Central memory CD8-positive, alpha-beta T cell (primary cell): ENCODE results near the gene FCHO2.
A peak's percentile ranks its signal among the peaks of the same experiment; 100 is the strongest.
"Not testable (repeated sequence)": the region's sequence is repeated elsewhere in the genome, so short reads cannot be mapped to it uniquely, and the experiment has no call there.

Experiments
- ATAC-seq: fragments of 150-1000 bp; cut with Tn5 transposase; replicated peaks from 2 replicates; pipeline ENCODE4 v1.10.0; 2022; ENCODE audit warnings: mild to moderate bottlenecking, moderate FRiP score, moderate number of reproducible peaks; ENCODE audit not compliant: poor library complexity, severe bottlenecking; ENCODE audit errors: extremely low read depth
- DNase-seq, 2 donors: peaks; one replicate each; pipeline ENCODE4 v3.0.0; 2021; ENCODE audit warnings: low spot score in 2 of 2
- H3K27ac Mint-ChIP-seq: one replicate; pipeline ENCODE4 v1.8.0; 2022; ENCODE audit warnings: low read depth, mild to moderate bottlenecking, moderate library complexity, mixed read lengths
- H3K27me3 Mint-ChIP-seq: one replicate; pipeline ENCODE4 v1.8.0; 2022; ENCODE audit warnings: mixed read lengths
- H3K36me3 Mint-ChIP-seq: one replicate; pipeline ENCODE4 v1.8.0; 2022; ENCODE audit warnings: mild to moderate bottlenecking, moderate library complexity, mixed read lengths; ENCODE audit not compliant: insufficient read depth
- H3K4me1 Mint-ChIP-seq: one replicate; pipeline ENCODE4 v1.8.0; 2022; ENCODE audit warnings: mixed read lengths
- H3K4me3 Mint-ChIP-seq: one replicate; pipeline ENCODE4 v1.8.0; 2022; ENCODE audit warnings: mild to moderate bottlenecking, moderate library complexity, mixed read lengths
- H3K9me3 Mint-ChIP-seq: one replicate; pipeline ENCODE4 v1.8.0; 2022; ENCODE audit warnings: mixed read lengths

Gene FCHO2, protein sequence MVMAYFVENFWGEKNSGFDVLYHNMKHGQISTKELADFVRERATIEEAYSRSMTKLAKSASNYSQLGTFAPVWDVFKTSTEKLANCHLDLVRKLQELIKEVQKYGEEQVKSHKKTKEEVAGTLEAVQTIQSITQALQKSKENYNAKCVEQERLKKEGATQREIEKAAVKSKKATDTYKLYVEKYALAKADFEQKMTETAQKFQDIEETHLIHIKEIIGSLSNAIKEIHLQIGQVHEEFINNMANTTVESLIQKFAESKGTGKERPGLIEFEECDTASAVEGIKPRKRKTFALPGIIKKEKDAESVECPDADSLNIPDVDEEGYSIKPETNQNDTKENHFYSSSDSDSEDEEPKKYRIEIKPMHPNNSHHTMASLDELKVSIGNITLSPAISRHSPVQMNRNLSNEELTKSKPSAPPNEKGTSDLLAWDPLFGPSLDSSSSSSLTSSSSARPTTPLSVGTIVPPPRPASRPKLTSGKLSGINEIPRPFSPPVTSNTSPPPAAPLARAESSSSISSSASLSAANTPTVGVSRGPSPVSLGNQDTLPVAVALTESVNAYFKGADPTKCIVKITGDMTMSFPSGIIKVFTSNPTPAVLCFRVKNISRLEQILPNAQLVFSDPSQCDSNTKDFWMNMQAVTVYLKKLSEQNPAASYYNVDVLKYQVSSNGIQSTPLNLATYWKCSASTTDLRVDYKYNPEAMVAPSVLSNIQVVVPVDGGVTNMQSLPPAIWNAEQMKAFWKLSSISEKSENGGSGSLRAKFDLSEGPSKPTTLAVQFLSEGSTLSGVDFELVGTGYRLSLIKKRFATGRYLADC

DNA sequence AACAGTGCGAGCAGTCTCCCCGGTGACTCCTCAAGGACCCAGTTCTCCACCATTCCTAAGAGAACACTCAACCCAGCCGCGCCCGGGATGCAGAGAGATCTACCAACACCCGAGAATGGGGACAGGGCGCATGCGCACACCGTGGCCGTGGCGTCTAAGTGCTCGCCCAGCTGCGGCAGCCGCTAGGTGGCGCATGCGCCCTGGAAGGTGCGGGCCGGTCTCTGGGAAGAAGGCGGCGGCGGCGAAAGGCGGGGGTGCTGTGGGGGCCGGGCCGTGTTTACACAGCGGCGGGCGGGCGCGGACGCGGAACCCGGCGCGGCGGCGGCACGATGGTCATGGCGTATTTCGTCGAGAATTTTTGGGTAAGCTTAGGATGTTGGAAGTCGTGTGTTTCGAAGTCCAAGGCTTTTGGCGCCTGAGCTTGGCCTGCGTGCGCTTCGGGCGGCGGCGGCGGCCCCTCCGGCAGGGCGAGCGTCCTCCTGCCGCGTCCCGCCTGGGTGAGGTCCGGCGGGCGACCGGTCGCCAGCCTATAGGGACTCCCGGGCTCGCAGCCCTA, at the start of gene FCHO2:
TSS of gene FCHO2 (plus strand) at position 274 of the 556 bp plus-strand sequence. CDS start at position 330, 56 bp downstream.
- H3K4me3 Mint-ChIP-seq, result peak within 1 kb of the TSS; percentile 92
- no peaks in the 10 kb centered on the region for H3K9me3 Mint-ChIP-seq
- ATAC-seq, result peak; percentile 90
- DNase-seq, result peak; percentile 84 to 95
- peak within 1 kb of the TSS; percentile 90 for H3K27ac Mint-ChIP-seq
- peaks cover 58% of the 10 kb centered on the region for H3K27me3 Mint-ChIP-seq
- peaks cover 17% of the 10 kb centered on the region for H3K36me3 Mint-ChIP-seq
- peaks cover 21% of the 10 kb centered on the region for H3K4me1 Mint-ChIP-seq

DNA sequence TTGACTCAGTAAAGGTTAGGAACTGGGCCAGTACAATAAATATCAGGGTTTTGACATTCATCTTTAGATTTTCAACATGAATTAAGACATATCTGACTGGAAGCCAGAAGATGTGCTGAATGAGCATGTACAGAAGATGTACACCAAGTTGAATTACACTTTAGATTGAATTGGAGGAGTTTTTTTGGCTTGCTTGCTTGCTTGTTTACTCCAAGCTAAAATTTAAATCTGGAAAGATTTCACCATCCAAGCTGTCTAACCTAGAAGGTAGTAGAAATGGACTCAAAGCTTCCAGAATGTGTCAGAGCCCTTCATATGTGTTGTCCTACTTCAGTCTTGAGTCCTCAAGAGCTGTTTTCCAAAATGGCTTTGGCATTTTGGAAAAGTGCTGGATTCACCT, 49.0 kb upstream of the FCHO2 start:
- Mint-ChIP-seq H3K4me1 (no peaks in the 10 kb centered on the region), H3K27me3 (no peaks in the 10 kb centered on the region), H3K9me3 (no peaks in the 10 kb centered on the region), H3K27ac (no peak overlapping the region), H3K4me3 (no peak overlapping the region), H3K36me3 (peaks cover 59% of the 10 kb centered on the region)
- DNase-seq (no peak), ATAC-seq (no peak)

DNA sequence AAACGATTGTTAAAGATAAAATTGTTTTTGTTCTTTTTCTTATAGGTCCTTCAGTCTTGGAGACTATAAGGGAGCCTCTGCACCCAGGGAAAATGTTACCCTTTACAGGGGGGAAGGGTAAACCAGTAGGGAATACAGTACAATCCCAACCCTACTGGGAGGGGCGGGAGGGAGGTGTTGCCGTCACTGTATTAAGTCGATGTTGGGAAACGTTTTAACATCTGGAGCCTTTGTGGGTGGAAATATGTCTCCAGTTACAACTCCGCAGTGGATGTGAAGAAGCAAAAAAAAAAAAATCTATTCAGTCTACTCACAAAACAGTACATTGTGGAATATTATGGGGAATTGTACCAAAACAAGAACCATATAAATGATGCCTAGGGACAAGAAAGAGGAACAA, 47.2 kb upstream of the FCHO2 start:
- DNase-seq (no peak), ATAC-seq (no peak)
- Mint-ChIP-seq H3K27ac (no peak overlapping the region), H3K27me3 (no peaks in the 10 kb centered on the region), H3K4me1 (no peaks in the 10 kb centered on the region), H3K4me3 (no peak overlapping the region), H3K9me3 (no peaks in the 10 kb centered on the region), H3K36me3 (peaks cover 50% of the 10 kb centered on the region)

DNA sequence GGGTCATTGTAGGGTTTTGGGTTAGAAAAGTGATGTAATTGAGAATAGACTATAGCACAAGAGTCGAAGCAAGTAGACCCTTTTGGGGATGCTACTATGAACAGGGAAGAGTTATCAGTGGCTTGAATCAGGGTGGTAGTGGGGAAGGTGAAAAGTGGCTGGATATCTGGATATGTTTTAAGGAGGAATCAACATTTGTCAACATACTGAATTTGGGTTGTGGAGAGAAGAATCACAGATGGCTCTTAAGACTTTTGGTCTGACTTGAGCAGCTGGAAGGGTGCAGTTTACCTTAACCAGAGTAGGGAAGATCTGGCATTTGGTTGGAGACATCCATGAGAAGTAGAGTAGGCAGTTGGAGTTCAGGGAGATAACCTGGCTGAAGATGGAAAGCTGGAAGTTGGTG, 38.5 kb upstream of the FCHO2 start:
- no peaks in the 10 kb centered on the region for H3K36me3 Mint-ChIP-seq
- H3K4me1 Mint-ChIP-seq, result no peaks in the 10 kb centered on the region
- H3K27ac Mint-ChIP-seq, result no peak overlapping the region
- no peaks in the 10 kb centered on the region for H3K27me3 Mint-ChIP-seq
- DNase-seq (no peak), ATAC-seq (no peak)
- H3K4me3 Mint-ChIP-seq, result no peak overlapping the region
- no peaks in the 10 kb centered on the region for H3K9me3 Mint-ChIP-seq

DNA sequence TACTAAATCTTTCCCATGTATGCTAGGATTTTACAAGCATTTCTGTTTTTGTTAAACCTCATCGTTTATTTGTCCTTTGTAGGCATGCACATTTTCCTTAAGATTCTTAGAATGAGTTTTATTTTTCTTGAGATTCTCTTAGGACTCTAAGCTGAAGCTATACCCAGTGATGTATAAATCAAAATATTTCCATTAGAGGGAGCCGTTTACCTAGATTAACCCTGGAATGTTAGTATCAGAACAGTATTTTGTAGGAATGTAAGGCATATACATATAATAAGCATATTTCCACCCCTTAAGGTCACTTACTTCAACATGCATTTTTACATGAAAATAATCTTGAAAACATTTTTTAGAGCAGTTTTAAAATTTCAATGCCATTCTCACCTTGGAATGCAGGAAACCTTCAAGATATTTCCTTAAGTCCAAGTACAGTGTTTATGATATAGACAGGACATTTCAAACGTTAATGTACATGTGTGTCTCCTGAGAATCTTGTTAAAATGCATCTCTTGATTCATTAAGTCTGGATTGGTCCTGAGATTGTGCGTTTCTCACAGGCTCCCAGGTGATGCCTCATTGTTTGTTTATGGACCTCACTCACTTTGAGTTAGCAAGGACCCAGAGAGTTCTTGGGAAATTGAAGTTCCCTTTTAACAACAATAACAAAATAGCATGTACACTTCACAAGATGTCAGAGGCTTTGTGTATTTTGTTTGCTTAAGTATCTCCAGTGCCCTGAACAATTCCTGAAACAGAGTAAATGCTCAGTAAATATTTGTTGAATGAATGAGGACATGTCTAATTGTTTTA, 34.9 kb upstream of the FCHO2 start:
- Mint-ChIP-seq H3K4me3 (no peak overlapping the region), H3K27ac (no peak overlapping the region), H3K36me3 (no peaks in the 10 kb centered on the region), H3K4me1 (no peaks in the 10 kb centered on the region), H3K9me3 (no peaks in the 10 kb centered on the region), H3K27me3 (no peaks in the 10 kb centered on the region)
- ATAC-seq, result no peak
- DNase-seq, result no peak

DNA sequence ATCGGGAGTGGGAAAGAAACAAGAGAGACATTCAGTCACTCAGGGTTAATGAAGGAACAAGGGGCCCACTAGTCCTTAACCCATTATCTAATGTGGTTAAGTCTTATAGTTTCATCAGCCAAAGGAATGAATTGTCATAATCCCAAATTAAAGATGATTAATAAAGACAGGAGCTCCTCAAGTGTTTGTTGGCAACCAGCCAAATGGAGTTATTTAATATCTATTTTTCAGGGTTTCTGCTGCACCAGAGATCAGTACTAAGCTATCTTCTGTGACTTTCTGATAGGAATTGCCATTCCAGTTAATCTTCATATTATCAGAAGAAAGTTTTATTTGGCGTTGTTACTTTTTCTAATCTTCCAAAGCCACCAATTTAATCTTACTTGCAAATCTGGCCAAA, 34.0 kb upstream of the FCHO2 start:
- Mint-ChIP-seq H3K36me3 (no peaks in the 10 kb centered on the region), H3K27me3 (peaks cover 8% of the 10 kb centered on the region), H3K4me1 (no peaks in the 10 kb centered on the region), H3K9me3 (no peaks in the 10 kb centered on the region), H3K4me3 (no peak overlapping the region), H3K27ac (no peak overlapping the region)
- DNase-seq, result no peak
- ATAC-seq, result no peak

DNA sequence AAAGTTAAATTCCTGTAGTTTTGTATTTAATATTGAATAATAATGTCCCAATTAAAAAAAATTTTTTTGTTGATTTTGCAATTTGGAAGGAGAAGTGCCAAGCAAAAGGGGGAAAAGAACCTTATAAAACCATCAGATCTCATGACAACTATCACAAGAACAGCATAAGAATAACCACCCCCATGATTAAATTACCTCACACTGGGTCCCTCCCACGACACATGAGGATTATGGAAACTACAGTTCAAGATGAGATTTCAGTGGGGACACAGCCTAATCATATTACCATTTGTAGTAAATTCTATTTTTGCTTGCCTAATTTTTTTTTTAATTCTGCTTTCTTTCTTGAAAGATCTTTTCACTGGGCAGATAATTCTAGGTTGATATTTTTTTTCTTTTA, 33.4 kb upstream of the FCHO2 start:
- no peak overlapping the region for H3K27ac Mint-ChIP-seq
- H3K36me3 Mint-ChIP-seq, result no peaks in the 10 kb centered on the region
- H3K4me1 Mint-ChIP-seq, result no peaks in the 10 kb centered on the region
- H3K27me3 Mint-ChIP-seq, result peaks cover 13% of the 10 kb centered on the region
- H3K4me3 Mint-ChIP-seq, result no peak overlapping the region
- H3K9me3 Mint-ChIP-seq, result no peaks in the 10 kb centered on the region
- ATAC-seq, result no peak
- DNase-seq, result no peak

DNA sequence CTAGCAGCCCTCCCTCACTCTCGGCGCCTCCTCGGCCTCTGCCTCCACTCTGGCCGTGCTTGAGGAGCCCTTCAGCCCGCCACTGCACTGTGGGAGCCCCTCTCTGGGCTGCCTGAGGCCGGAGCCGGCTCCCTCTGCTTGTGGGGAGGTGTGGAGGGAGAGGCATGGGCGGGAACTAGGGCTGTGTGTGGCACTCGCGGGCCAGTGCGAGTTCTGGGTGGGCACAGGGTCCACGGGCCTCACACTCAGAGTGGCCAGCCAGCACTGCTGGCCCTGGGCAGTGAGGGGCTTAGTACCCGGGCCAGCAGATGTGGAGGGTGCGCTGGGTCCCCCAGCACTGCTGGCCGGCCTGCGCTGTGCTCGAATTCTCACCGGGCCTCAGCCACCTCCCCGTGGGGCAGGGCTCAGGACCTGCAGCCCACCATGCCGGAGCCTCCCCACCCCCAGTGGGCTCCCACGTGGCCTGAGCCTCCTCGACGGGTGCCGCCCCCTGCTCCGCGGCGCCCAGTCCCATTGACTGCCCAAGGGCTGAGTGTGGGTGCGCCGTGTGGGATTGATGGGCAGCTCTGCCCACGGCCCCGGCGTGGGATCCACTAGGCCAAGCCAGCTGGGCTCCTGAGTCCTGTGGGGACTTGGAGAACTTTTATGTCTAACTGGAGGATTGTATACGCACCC, 30.4 kb upstream of the FCHO2 start:
- ATAC-seq, result no peak
- Mint-ChIP-seq H3K27me3 (peaks cover 34% of the 10 kb centered on the region), H3K36me3 (no peaks in the 10 kb centered on the region), H3K27ac (no peak overlapping the region), H3K9me3 (no peaks in the 10 kb centered on the region), H3K4me3 (no peak overlapping the region), H3K4me1 (no peaks in the 10 kb centered on the region)
- no peak for DNase-seq

DNA sequence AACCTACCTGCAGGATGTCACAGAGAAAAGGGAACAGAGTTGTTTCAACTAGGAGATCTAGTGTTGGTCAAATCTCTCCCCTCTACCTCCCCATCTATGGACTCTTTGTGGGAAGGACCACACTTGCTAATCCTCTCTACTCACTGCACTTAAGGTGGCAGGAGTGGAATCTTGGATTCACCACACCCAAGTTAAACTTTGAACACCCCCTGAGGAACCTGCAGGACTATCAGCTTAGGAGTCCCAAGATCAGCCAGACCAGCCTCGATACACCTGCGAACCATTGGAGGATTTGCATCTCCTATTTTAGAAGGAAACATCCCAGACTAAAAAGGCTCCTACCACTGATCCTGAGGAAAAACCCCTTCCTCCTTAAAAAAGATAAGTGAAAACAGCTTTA, 23.2 kb upstream of the FCHO2 start:
- H3K36me3 Mint-ChIP-seq, H3K27ac Mint-ChIP-seq, ATAC-seq, DNase-seq, H3K9me3 Mint-ChIP-seq, H3K4me1 Mint-ChIP-seq, H3K4me3 Mint-ChIP-seq: not testable (repeated sequence)
- H3K27me3 Mint-ChIP-seq, result peaks cover 74% of the 10 kb centered on the region

DNA sequence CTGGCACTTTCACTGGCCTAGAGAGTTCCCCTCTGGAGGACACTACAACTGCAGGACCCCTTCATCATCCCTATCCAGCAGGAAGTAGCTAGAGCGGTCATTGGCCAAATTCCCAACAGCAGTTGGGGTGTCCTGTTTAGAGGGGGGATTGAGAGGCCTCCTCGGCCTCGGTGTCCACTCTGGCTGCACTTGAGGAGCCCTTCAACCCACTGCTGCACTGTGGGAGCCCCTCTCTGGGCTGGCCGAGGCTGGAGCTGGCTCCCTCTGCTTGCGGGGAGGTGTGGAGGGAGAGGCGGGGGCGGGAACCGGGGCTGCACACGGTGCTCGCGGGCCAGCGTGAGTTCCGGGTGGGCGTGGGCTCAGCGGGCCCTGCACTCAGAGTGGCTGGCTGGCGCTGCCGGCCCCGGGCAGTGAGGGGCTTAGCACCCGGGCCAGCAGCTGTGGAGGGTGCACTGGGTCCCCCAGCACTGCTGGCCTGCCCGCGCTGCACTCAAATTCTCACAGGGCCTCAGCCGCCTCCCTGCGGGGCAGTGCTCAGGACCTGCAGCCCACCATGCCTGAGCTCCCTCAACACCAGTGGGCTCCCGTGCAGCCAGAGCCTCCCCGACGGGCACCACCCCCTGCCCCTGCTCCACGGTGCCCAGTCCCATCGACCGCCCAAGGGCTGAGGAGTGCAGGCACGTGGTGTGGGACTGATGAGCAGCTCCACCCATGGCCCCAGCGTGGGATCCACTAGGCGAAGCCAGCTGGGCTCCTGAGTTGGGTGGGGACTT, 20.7 kb upstream of the FCHO2 start:
- not testable (repeated sequence) for H3K4me3 Mint-ChIP-seq, H3K9me3 Mint-ChIP-seq, H3K27ac Mint-ChIP-seq, H3K36me3 Mint-ChIP-seq, DNase-seq, ATAC-seq, H3K4me1 Mint-ChIP-seq
- peaks cover 83% of the 10 kb centered on the region for H3K27me3 Mint-ChIP-seq

DNA sequence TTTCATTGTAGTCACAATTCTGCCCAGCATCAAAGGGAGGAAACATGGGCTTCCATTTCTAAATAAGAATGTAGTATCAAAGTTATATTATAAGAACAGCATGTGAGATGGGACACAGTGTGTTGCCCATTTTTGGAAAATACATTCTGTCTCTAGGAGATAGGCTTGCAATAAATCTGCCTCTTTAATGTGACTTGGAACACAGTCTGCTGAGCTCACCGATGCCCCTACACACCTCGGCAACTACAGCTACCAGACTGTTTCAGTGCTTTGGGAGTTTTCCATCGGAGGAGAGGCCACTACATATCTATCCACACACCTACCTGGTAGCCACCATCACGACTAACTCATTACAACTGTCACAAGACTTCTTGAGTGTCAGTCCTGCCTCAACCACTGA, 18.9 kb upstream of the FCHO2 start:
- Mint-ChIP-seq H3K4me1 (no peaks in the 10 kb centered on the region), H3K9me3 (no peaks in the 10 kb centered on the region), H3K36me3 (no peaks in the 10 kb centered on the region), H3K27me3 (peaks cover 79% of the 10 kb centered on the region), H3K4me3 (no peak overlapping the region), H3K27ac (no peak overlapping the region)
- DNase-seq (no peak), ATAC-seq (no peak)
